ENCODE data around the gene IRF4.

The IRF4 gene

GRCh38 chr6:367298-367794 is 24.2 kb upstream of the IRF4 start:
- Histone ChIP-seq H3K9ac (ENCODE audit: low read length) (no peak overlapping the region), H4K20me1 (ENCODE audit: low read depth, low read length) (no peaks in the 10 kb centered on the region), H3K9me3 (ENCODE audit: insufficient read depth, low read length) (no peaks in the 10 kb centered on the region), H3K9me2 (replicated peaks; ENCODE audit: insufficient read depth, low read length) (no peaks in the 10 kb centered on the region), H3K79me2 (ENCODE audit: insufficient read depth, low read length) (no peaks in the 10 kb centered on the region), H3K36me3 (ENCODE audit: low read length) (no peaks in the 10 kb centered on the region), H3K27me3 (ENCODE audit: low read length) (no peaks in the 10 kb centered on the region), H3K4me3 (ENCODE audit: insufficient read depth, low read length, poor library complexity, severe bottlenecking) (no peak overlapping the region), H3F3A (ENCODE audit: insufficient read depth) (no peaks in the 10 kb centered on the region), H2AFZ (ENCODE audit: low read depth, low read length, severe bottlenecking) (no peak overlapping the region), H3K27ac (ENCODE audit: low read depth, low read length) (no peak overlapping the region), H3K4me2 (ENCODE audit: low read depth, low read length, poor library complexity, severe bottlenecking) (no peak overlapping the region)
- TF ChIP-seq CTCF (IDR thresholded peaks at IDR 0.05; ENCODE audit: insufficient read depth, low read length, poor library complexity, severe bottlenecking) (no peak), EZH2phosphoT487 (conservative IDR thresholded peaks at IDR 0.05; ENCODE audit: low read length) (no peak)

- no peak overlapping the region for H3K4me3 ChIP-seq (ENCODE audit: insufficient read depth, low read length, poor library complexity, severe bottlenecking)
- no peaks in the 10 kb centered on the region for H3K9me3 ChIP-seq (ENCODE audit: insufficient read depth, low read length)
- H2AFZ ChIP-seq (ENCODE audit: low read depth, low read length, severe bottlenecking) = no peak overlapping the region
- no peaks in the 10 kb centered on the region for H3K9me2 ChIP-seq (replicated peaks; ENCODE audit: insufficient read depth, low read length)
- H3K27ac ChIP-seq (ENCODE audit: low read depth, low read length) = no peak overlapping the region
- peaks cover 4% of the 10 kb centered on the region for H3F3A ChIP-seq (ENCODE audit: insufficient read depth)
- TF ChIP-seq EZH2phosphoT487 (conservative IDR thresholded peaks at IDR 0.05; ENCODE audit: low read length) = no peak
- no peak for TF ChIP-seq CTCF (IDR thresholded peaks at IDR 0.05; ENCODE audit: insufficient read depth, low read length, poor library complexity, severe bottlenecking)
- no peak overlapping the region for H3K4me2 ChIP-seq (ENCODE audit: low read depth, low read length, poor library complexity, severe bottlenecking)
- H3K36me3 ChIP-seq (ENCODE audit: low read length) = no peaks in the 10 kb centered on the region
- no peaks in the 10 kb centered on the region for H3K79me2 ChIP-seq (ENCODE audit: insufficient read depth, low read length)
- H4K20me1 ChIP-seq (ENCODE audit: low read depth, low read length) = no peaks in the 10 kb centered on the region
- H3K9ac ChIP-seq (ENCODE audit: low read length) = no peak overlapping the region
- no peaks in the 10 kb centered on the region for H3K27me3 ChIP-seq (ENCODE audit: low read length)
Measured at GRCh38 chr6:367891-368630, 23.5 kb upstream of the IRF4 start.

GRCh38 chr6:369559-370431 is 21.8 kb upstream of the IRF4 start:
- Histone ChIP-seq H3K36me3 (ENCODE audit: low read length) (no peaks in the 10 kb centered on the region), H3K4me2 (ENCODE audit: low read depth, low read length, poor library complexity, severe bottlenecking) (no peak overlapping the region), H3K9me2 (replicated peaks; ENCODE audit: insufficient read depth, low read length) (no peaks in the 10 kb centered on the region), H4K20me1 (ENCODE audit: low read depth, low read length) (no peaks in the 10 kb centered on the region), H3K79me2 (ENCODE audit: insufficient read depth, low read length) (no peaks in the 10 kb centered on the region), H3F3A (ENCODE audit: insufficient read depth) (peaks cover 8% of the 10 kb centered on the region), H3K9ac (ENCODE audit: low read length) (no peak overlapping the region), H3K9me3 (ENCODE audit: insufficient read depth, low read length) (no peaks in the 10 kb centered on the region), H3K4me3 (ENCODE audit: insufficient read depth, low read length, poor library complexity, severe bottlenecking) (no peak overlapping the region), H3K27ac (ENCODE audit: low read depth, low read length) (no peak overlapping the region), H2AFZ (ENCODE audit: low read depth, low read length, severe bottlenecking) (no peak overlapping the region), H3K27me3 (ENCODE audit: low read length) (no peaks in the 10 kb centered on the region)
- TF ChIP-seq CTCF (IDR thresholded peaks at IDR 0.05; ENCODE audit: insufficient read depth, low read length, poor library complexity, severe bottlenecking) (no peak), EZH2phosphoT487 (conservative IDR thresholded peaks at IDR 0.05; ENCODE audit: low read length) (no peak)
